K562 (cell line): ENCODE data around the gene COMMD2. TPM values are rescaled to one million over a fixed set of nuclear protein-coding genes. Genes with fewer than 3 reads are reported as not detected.

Experiments
- ATAC-seq: fragments of 200-7000 bp; cut with Tn5 transposase; 3 replicates; pipeline ENCODE4 v1.9.1; 2020; ENCODE audit warnings: moderate library complexity
- BruUV-seq: library from RNA; stranded (reverse); fragments of 400-500 nt; replicated peaks from 2 replicates; lab custom pipeline; 2021; lab: Mats Ljungman, UMichigan
- CTCF ChIA-PET: fragments of 300-600 bp; formaldehyde crosslinking; extraction: SDS; loops from one replicate; lab custom pipeline; 2021; ENCODE audit warnings: low intra/inter-chr PET ratio; lab: Yijun Ruan, JAX
- POLR2A ChIA-PET: fragments of 300-600, 350-650 bp; sonication (Branson Sonifier 250); formaldehyde crosslinking; extraction: SDS; loops from one replicate; lab custom pipeline; 2021; ENCODE audit warnings: antibody characterized with exemption, inconsistent platforms; lab: Yijun Ruan, JAX
- DNase-seq, 4 experiments: peaks; one replicate each; pipeline versions ENCODE4 v3.0.0 to v3.0.0-alpha.2; 2011 to 2018; ENCODE audit warnings: low spot score in 3 of 4, mixed read lengths in 3 of 4; ENCODE audit errors: extremely low read depth in 1 of 4
- FAIRE-seq: peaks from 2 replicates; lab custom pipeline; 2011; peaks lifted over from hg19 to GRCh38; lab: Jason Lieb, UNC
- H2AFZ ChIP-seq: 2 replicates; pipeline ENCODE4 v1.6.0; 2011; ENCODE audit warnings: low read depth, low read length, control low read depth, inconsistent platforms
- H3K27ac ChIP-seq: fragments of 200-600 bp; 3 replicates; pipeline ENCODE4 v1.8.0; 2011; ENCODE audit warnings: low read depth, mild to moderate bottlenecking, control low read depth, inconsistent platforms, low read length, moderate library complexity, mixed read lengths; ENCODE audit errors: extremely low read depth
- H3K27me3 ChIP-seq, 2 experiments: fragments of 300-600 bp in 1 of 2; 2 replicates in 1 of 2; 3 replicates in 1 of 2; pipeline versions ENCODE4 v1.6.0 to v1.8.0; 2011; ENCODE audit warnings: inconsistent platforms in 2 of 2, low read length in 2 of 2, mild to moderate bottlenecking in 1 of 2, mixed read lengths in 1 of 2, moderate library complexity in 1 of 2; ENCODE audit not compliant: control insufficient read depth in 2 of 2, insufficient read depth in 2 of 2
- H3K36me3 ChIP-seq: fragments of 300-600 bp; 3 replicates; pipeline ENCODE4 v1.8.0; 2011; ENCODE audit warnings: mild to moderate bottlenecking, low read length, inconsistent platforms; ENCODE audit not compliant: control insufficient read depth, insufficient read depth
- H3K4me1 ChIP-seq, 2 experiments: fragments of 200-600 bp in 1 of 2; replicated peaks in 1 of 2; 2 replicates in 1 of 2; 3 replicates in 1 of 2; pipeline versions ENCODE4 v1.5.1 to v1.8.0; 2011; ENCODE audit warnings: inconsistent platforms in 2 of 2, low read length in 2 of 2, mild to moderate bottlenecking in 1 of 2, mixed read lengths in 1 of 2, moderate library complexity in 1 of 2; ENCODE audit not compliant: control insufficient read depth in 2 of 2, insufficient read depth in 2 of 2
- H3K4me2 ChIP-seq: 2 replicates; pipeline ENCODE4 v1.6.1; 2011; ENCODE audit warnings: low read length, control low read depth, inconsistent platforms, mixed read lengths; ENCODE audit not compliant: insufficient read depth
- H3K4me3 ChIP-seq: fragments of 200-600 bp; sonication (generic), shearing (Covaris generic); 2 replicates; pipeline ENCODE4 v1.5.1; 2016; ENCODE audit warnings: control low read depth, inconsistent platforms
- H3K79me2 ChIP-seq: fragments of 200-600 bp; 3 replicates; pipeline ENCODE4 v1.8.0; 2011; ENCODE audit warnings: low read length, inconsistent platforms; ENCODE audit not compliant: control insufficient read depth, insufficient read depth
- H3K9ac ChIP-seq, 2 experiments: 2 replicates each; pipeline versions ENCODE4 v1.6.0 to v1.6.1; 2011; ENCODE audit warnings: low read depth in 2 of 2, low read length in 2 of 2, control low read depth in 1 of 2, inconsistent platforms in 1 of 2, mild to moderate bottlenecking in 1 of 2, mixed read lengths in 1 of 2; ENCODE audit not compliant: insufficient read depth in 1 of 2
- H3K9me1 ChIP-seq: one replicate; pipeline ENCODE4 v1.6.0; 2011; ENCODE audit warnings: inconsistent platforms, mild to moderate bottlenecking, low read length, moderate library complexity; ENCODE audit not compliant: control insufficient read depth, insufficient read depth
- H3K9me3 ChIP-seq: replicated peaks from 2 replicates; pipeline ENCODE4 v1.5.1; 2011; ENCODE audit warnings: low read depth, low read length, inconsistent platforms; ENCODE audit not compliant: control insufficient read depth, insufficient read depth
- H4K20me1 ChIP-seq: replicated peaks from 2 replicates; pipeline ENCODE4 v1.6.1; 2011; ENCODE audit warnings: low read length, inconsistent platforms, mixed read lengths; ENCODE audit not compliant: control insufficient read depth, insufficient read depth
- CBX3 ChIP-seq, 2 experiments: IDR thresholded peaks; 1 replicate in 1 of 2; 2 replicates in 1 of 2; pipeline ENCODE4 v1.6.1; 2012; ENCODE audit warnings: inconsistent platforms in 2 of 2, low read length in 2 of 2, borderline replicate concordance in 1 of 2, control low read depth in 1 of 2
- EP300 ChIP-seq: IDR thresholded peaks from 2 replicates; pipeline ENCODE4 v1.6.1; 2012; ENCODE audit warnings: low read length, improper control_type of control experiment
- NFRKB ChIP-seq: fragments of 450-650 bp; IDR thresholded peaks from 2 replicates; pipeline ENCODE4 v1.6.1; 2016; ENCODE audit warnings: low read depth
- NR4A1 ChIP-seq, 2 experiments: fragments of 250-450 bp in 1 of 2; fragments of 450-650 bp in 1 of 2; sonication (Bioruptor Pico) in 1 of 2; IDR thresholded peaks; 2 replicates each; pipeline versions ENCODE4 v1.4.0 to v1.6.1; 2016 to 2020; ENCODE audit warnings: mild to moderate bottlenecking in 2 of 2, missing compliant biosample characterization in 1 of 2, missing genetic modification characterization in 1 of 2, moderate library complexity in 1 of 2
- ZNF253 ChIP-seq: fragments of 250-450 bp; sonication (Bioruptor Pico); conservative IDR thresholded peaks from 2 replicates; pipeline ENCODE4 v1.6.1; 2021; ENCODE audit warnings: mild to moderate bottlenecking
- ZNF407 ChIP-seq: fragments of 450-650 bp; IDR thresholded peaks from 2 replicates; pipeline ENCODE4 v1.6.1; 2016; ENCODE audit warnings: low read depth
- ZNF778 ChIP-seq: fragments of 450-650 bp; formaldehyde crosslinking; IDR thresholded peaks from 2 replicates; pipeline ENCODE4 v1.4.0; 2020; ENCODE audit warnings: mild to moderate bottlenecking, moderate library complexity
- WGBS: fragments of 100-300 bp; shearing (Covaris generic); methylation state at CpG from one replicate; pipeline ENCODE4 v1.1.6; 2016; ENCODE audit warnings: low coverage, mixed read lengths; ENCODE audit not compliant: insufficient coverage; ENCODE audit errors: missing lambda C conversion rate; 5-methylcytosine and 5-hydroxymethylcytosine counted together
- in situ Hi-C: fragments of 300-500 bp; cut with MboI; formaldehyde crosslinking; loops from 4 replicates; pipeline ENCODE4 v1.15.0; 2018; ENCODE audit warnings: inconsistent platforms, mixed read lengths
- intact Hi-C: fragments of 100-400 bp; cut with micrococcal nuclease; formaldehyde crosslinking; loops from 2 replicates; pipeline ENCODE4 v1.14.2; 2022
- polyA plus RNA-seq, 8 experiments: library from polyadenylated mRNA; depleted of rRNA in 4 of 8; stranded (reverse) in 5 of 8; unstranded in 3 of 8; fragments of >200 nt; fragmentation: Nextera tagmentation in 2 of 8; fragmentation: Illumina TruSeq in 1 of 8; extraction: Ambion mirVana in 2 of 8; extraction: Trizol in 1 of 8; gene quantifications; 2 replicates each; pipeline versions ENCODE4 v1.2.1 to v1.2.3, GENCODE V29; 2011 to 2014; ENCODE audit warnings: inconsistent platforms in 1 of 8, missing spikeins in 1 of 8
- total RNA-seq, 7 experiments: library from RNA; depleted of rRNA in 6 of 7; stranded (reverse); fragments of >200 nt in 6 of 7; fragmentation: Illumina TruSeq in 2 of 7; extraction: Trizol in 2 of 7; gene quantifications; 2 replicates each; pipeline versions ENCODE4 v1.2.1 to v1.2.3, GENCODE V29; 2011 to 2021; ENCODE audit warnings: low replicate concordance in 1 of 7

Gene COMMD2
- total and polyA plus RNA-seq, 9 of the 15 experiments (the other 6 are each of a cell fraction or from before 2014, with no cell fraction given): 25.8 to 102 (median 41.8) TPM

- Histone ChIP-seq H3K79me2 (no peaks in the 10 kb centered on the region), H3K9ac (no peak overlapping the region), H3K9me1 (no peaks in the 10 kb centered on the region), H3K27me3 (no peaks in the 10 kb centered on the region), H3K4me2 (no peak overlapping the region), H3K4me1 (no peaks in the 10 kb centered on the region), H3K36me3 (no peaks in the 10 kb centered on the region), H4K20me1 (no peaks in the 10 kb centered on the region), H3K27ac (no peak overlapping the region), H3K9me3 (no peaks in the 10 kb centered on the region), H2AFZ (no peak overlapping the region), H3K4me3 (no peak overlapping the region)
- TF ChIP-seq ZNF407: no peak
- TF ChIP-seq NR4A1 (CRISPR knock-in tag; IDR thresholded peaks at IDR 0.05): no peak
- no peak for TF ChIP-seq NR4A1 (tag; IDR thresholded peaks at IDR 0.05)
- 0 out of 3 replicates have a peak, but pooled peaks of 1 of the 2 experiments have one; percentile 53 for TF ChIP-seq CBX3 (IDR thresholded peaks at IDR 0.05; ENCODE audit: borderline replicate concordance in 1 of 2, low read length in 2 of 2)
- TF ChIP-seq EP300: no peak
- no peak for TF ChIP-seq ZNF778 (CRISPR knock-in tag)
- TF ChIP-seq NFRKB: no peak
- TF ChIP-seq ZNF253 (CRISPR knock-in tag): no peak
- no peak for FAIRE-seq
- no peak for ATAC-seq
- in situ Hi-C loops (no loop called here), intact Hi-C loops (no loop called here)
- no TSS peak for BruUV-seq
- POLR2A ChIA-PET: no interaction called here
- CTCF ChIA-PET: no interaction called here
- 6% methylated on average over 2 of the region's 2 CpGs for WGBS
- no peak for DNase-seq
Measured at GRCh38 chr3:149720918-149721317, 31.4 kb downstream of the COMMD2 start.
